AML-193 (cell line): ENCODE results near the gene IKZF4.

ENCODE experiments used
- DNase-seq, 2 experiments: peaks; one replicate each; lab custom pipeline; 2025; lab: John Stamatoyannopoulos, UW

The IKZF4 gene

GRCh38 chr12:56082967-56083366 is 62.1 kb downstream of the IKZF4 start:
- no peak for DNase-seq

DNA sequence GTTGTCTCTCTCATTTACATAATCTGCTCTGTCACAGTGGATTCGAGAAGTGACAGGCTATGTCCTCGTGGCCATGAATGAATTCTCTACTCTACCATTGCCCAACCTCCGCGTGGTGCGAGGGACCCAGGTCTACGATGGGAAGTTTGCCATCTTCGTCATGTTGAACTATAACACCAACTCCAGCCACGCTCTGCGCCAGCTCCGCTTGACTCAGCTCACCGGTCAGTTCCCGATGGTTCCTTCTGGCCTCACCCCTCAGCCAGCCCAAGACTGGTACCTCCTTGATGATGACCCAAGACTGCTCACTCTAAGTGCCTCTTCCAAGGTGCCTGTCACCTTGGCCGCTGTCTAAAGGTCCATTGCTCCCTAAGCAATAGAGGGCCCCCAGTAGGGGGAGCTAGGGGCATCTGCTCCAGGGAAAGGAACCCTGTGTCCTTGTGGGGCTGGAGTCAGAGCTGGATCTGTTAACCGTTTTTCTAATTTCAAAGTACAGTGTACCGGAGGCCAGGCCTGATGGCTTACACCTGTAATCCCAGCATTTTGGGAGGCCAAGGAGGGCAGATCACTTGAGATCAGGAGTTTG is 64.2 kb downstream of the IKZF4 start:
- peak in 1 of 2 experiments; percentile 17 for DNase-seq

DNA sequence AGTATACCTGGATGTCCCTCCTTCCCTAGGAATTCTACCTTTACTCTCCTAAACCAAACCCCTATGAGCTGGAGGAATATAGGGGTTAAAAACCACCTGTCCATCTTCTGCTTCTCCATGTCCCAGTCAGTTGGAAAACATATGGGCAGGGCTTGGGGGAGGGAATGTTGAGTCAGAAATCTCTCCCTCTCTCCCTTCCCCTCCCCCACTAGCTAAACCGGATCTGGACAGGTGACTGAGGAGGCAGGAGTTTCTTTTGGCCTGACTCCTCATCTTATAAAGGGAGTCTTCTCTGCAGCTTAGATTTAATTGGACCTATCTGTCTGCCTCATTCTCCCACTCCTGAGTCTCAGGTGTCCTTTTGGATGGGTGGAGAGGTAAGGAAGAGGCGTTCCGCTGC is 65.3 kb downstream of the IKZF4 start:
- DNase-seq: no peak

GRCh38 chr12:56086608-56087007 is 65.8 kb downstream of the IKZF4 start:
- no peak for DNase-seq

GRCh38 chr12:56087220-56087619 is 66.4 kb downstream of the IKZF4 start:
- DNase-seq: no peak
